GM03348 (cell line): ENCODE measurements around the gene KIF13A.
"Not testable (repeated sequence)": the region's sequence is repeated elsewhere in the genome, so short reads cannot be mapped to it uniquely, and the experiment has no call there.

Source experiments
- DNase-seq: peaks from one replicate; pipeline ENCODE4 v3.0.0; 2012; ENCODE audit warnings: low spot score

KIF13A gene

GRCh38 chr6:17870300-17871188 lies 116.9 kb downstream of the KIF13A start:
- no peak for DNase-seq

GRCh38 chr6:17869753-17870050 lies 117.7 kb downstream of the KIF13A start:
- no peak for DNase-seq

- DNase-seq: no peak
These were observed 118.3 kb downstream of the KIF13A start for GRCh38 chr6:17869010-17869752.

GRCh38 chr6:17867880-17868279 lies 119.6 kb downstream of the KIF13A start:
- DNase-seq: peak; percentile 70

GRCh38 chr6:17866876-17867444 lies 120.5 kb downstream of the KIF13A start:
- DNase-seq: no peak

GRCh38 chr6:17865798-17866725 lies 121.4 kb downstream of the KIF13A start:
- peak; percentile 75 for DNase-seq

- no peak for DNase-seq
These were observed 122.2 kb downstream of the KIF13A start for GRCh38 chr6:17865243-17865642.

- peak; percentile 39 for DNase-seq
These were observed 123.3 kb downstream of the KIF13A start for GRCh38 chr6:17863901-17864754.

- no peak for DNase-seq
These were observed 126.1 kb downstream of the KIF13A start for GRCh38 chr6:17861361-17861760.

- DNase-seq: no peak
These were observed 127.6 kb downstream of the KIF13A start for GRCh38 chr6:17859846-17860245.

GRCh38 chr6:17858584-17858983 lies 128.9 kb downstream of the KIF13A start:
- no peak for DNase-seq

- DNase-seq: not testable (repeated sequence)
These were observed 130.2 kb downstream of the KIF13A start for GRCh38 chr6:17857188-17857587.

GRCh38 chr6:17856306-17856705 lies 131.1 kb downstream of the KIF13A start:
- DNase-seq: no peak

GRCh38 chr6:17855381-17855780 lies 132.1 kb downstream of the KIF13A start:
- DNase-seq: no peak

- no peak for DNase-seq
These were observed 133.9 kb downstream of the KIF13A start for GRCh38 chr6:17853533-17853932.

GRCh38 chr6:17851720-17852161 lies 135.7 kb downstream of the KIF13A start:
- DNase-seq: peak; percentile 24

GRCh38 chr6:17851001-17851719 lies 136.3 kb downstream of the KIF13A start:
- peak; percentile 28 for DNase-seq

- no peak for DNase-seq
These were observed 137.2 kb downstream of the KIF13A start for GRCh38 chr6:17850281-17850680.

- DNase-seq: no peak
These were observed 140.2 kb downstream of the KIF13A start for GRCh38 chr6:17847203-17847760.

- no peak for DNase-seq
These were observed 140.7 kb downstream of the KIF13A start for GRCh38 chr6:17846762-17847161.
